Measurements from ENCODE around the gene PAX3. TPM values are rescaled to one million over a fixed set of nuclear protein-coding genes. Genes with fewer than 3 reads are reported as not detected.

The PAX3 gene
- total RNA-seq, 1 experiment from 2014 or later, result not detected

GRCh38 chr2:222255090-222255489 lies 43.7 kb downstream of the PAX3 start:
- Histone ChIP-seq H3K36me3 (ENCODE audit: control insufficient read depth, insufficient read depth, low read length) (no peaks in the 10 kb centered on the region), H3K4me1 (no peaks in the 10 kb centered on the region), H3K4me3 (ENCODE audit: low read depth, low read length) (no peak overlapping the region), H3K9me3 (no peaks in the 10 kb centered on the region), H3K27me3 (replicated peaks; ENCODE audit: control insufficient read depth, insufficient read depth, low read length) (no peaks in the 10 kb centered on the region)
- intact Hi-C loops (cut with micrococcal nuclease; ENCODE audit: unreplicated experiment), result no loop called here
- CTCF ChIA-PET, result no interaction called here
- Mint-ChIP-seq H3K9me3 (ENCODE audit: unreplicated experiment) (no peaks in the 10 kb centered on the region), H3K36me3 (ENCODE audit: insufficient read depth, unreplicated experiment) (no peaks in the 10 kb centered on the region), H3K4me3 (ENCODE audit: unreplicated experiment) (no peak overlapping the region), H3K4me1 (ENCODE audit: low read depth, unreplicated experiment) (no peaks in the 10 kb centered on the region), H3K27me3 (ENCODE audit: insufficient read depth, unreplicated experiment) (peaks cover 24% of the 10 kb centered on the region), H3K27ac (ENCODE audit: unreplicated experiment) (no peak overlapping the region)
- no peak for DNase-seq
- no TSS peak for BruUV-seq (replicated peaks)
- no peak for TF ChIP-seq CTCF (IDR thresholded peaks at IDR 0.05; ENCODE audit: insufficient read depth in 1 of 2, low read depth in 1 of 2, low read length in 1 of 2, severe bottlenecking in 1 of 2, unreplicated experiment in 1 of 2)
- POLR2A ChIA-PET, result no interaction called here

GRCh38 chr2:222250313-222250712 lies 48.5 kb downstream of the PAX3 start:
- no peaks in the 10 kb centered on the region for H3K36me3 ChIP-seq (ENCODE audit: control insufficient read depth, insufficient read depth, low read length)
- no peak overlapping the region for H3K4me3 ChIP-seq (ENCODE audit: low read depth, low read length)
- no peaks in the 10 kb centered on the region for H3K36me3 Mint-ChIP-seq (ENCODE audit: insufficient read depth, unreplicated experiment)
- H3K4me1 ChIP-seq, result no peaks in the 10 kb centered on the region
- no peaks in the 10 kb centered on the region for H3K4me1 Mint-ChIP-seq (ENCODE audit: low read depth, unreplicated experiment)
- no TSS peak for BruUV-seq (replicated peaks)
- H3K27me3 ChIP-seq (replicated peaks; ENCODE audit: control insufficient read depth, insufficient read depth, low read length), result no peaks in the 10 kb centered on the region
- no peaks in the 10 kb centered on the region for H3K9me3 Mint-ChIP-seq (ENCODE audit: unreplicated experiment)
- intact Hi-C loops (cut with micrococcal nuclease; ENCODE audit: unreplicated experiment), result no loop called here
- no peak for DNase-seq
- ChIA-PET CTCF (no interaction called here), POLR2A (no interaction called here)
- no peak overlapping the region for H3K27ac Mint-ChIP-seq (ENCODE audit: unreplicated experiment)
- H3K4me3 Mint-ChIP-seq (ENCODE audit: unreplicated experiment), result no peak overlapping the region
- peaks cover 32% of the 10 kb centered on the region for H3K27me3 Mint-ChIP-seq (ENCODE audit: insufficient read depth, unreplicated experiment)
- no peaks in the 10 kb centered on the region for H3K9me3 ChIP-seq
- TF ChIP-seq CTCF (IDR thresholded peaks at IDR 0.05; ENCODE audit: insufficient read depth in 1 of 2, low read depth in 1 of 2, low read length in 1 of 2, severe bottlenecking in 1 of 2, unreplicated experiment in 1 of 2), result no peak

GRCh38 chr2:222249444-222249843 lies 49.4 kb downstream of the PAX3 start:
- H3K4me1 ChIP-seq, result no peaks in the 10 kb centered on the region
- intact Hi-C loops (cut with micrococcal nuclease; ENCODE audit: unreplicated experiment), result no loop called here
- H3K36me3 ChIP-seq (ENCODE audit: control insufficient read depth, insufficient read depth, low read length), result no peaks in the 10 kb centered on the region
- no peaks in the 10 kb centered on the region for H3K36me3 Mint-ChIP-seq (ENCODE audit: insufficient read depth, unreplicated experiment)
- H3K4me3 Mint-ChIP-seq (ENCODE audit: unreplicated experiment), result no peak overlapping the region
- no peak overlapping the region for H3K4me3 ChIP-seq (ENCODE audit: low read depth, low read length)
- no peak overlapping the region for H3K27ac Mint-ChIP-seq (ENCODE audit: unreplicated experiment)
- no peak for TF ChIP-seq CTCF (IDR thresholded peaks at IDR 0.05; ENCODE audit: insufficient read depth in 1 of 2, low read depth in 1 of 2, low read length in 1 of 2, severe bottlenecking in 1 of 2, unreplicated experiment in 1 of 2)
- no peaks in the 10 kb centered on the region for H3K27me3 ChIP-seq (replicated peaks; ENCODE audit: control insufficient read depth, insufficient read depth, low read length)
- no TSS peak for BruUV-seq (replicated peaks)
- CTCF ChIA-PET, result no interaction called here
- H3K4me1 Mint-ChIP-seq (ENCODE audit: low read depth, unreplicated experiment), result no peaks in the 10 kb centered on the region
- no peaks in the 10 kb centered on the region for H3K9me3 ChIP-seq
- POLR2A ChIA-PET, result no interaction called here
- no peaks in the 10 kb centered on the region for H3K9me3 Mint-ChIP-seq (ENCODE audit: unreplicated experiment)
- no peak for DNase-seq
- H3K27me3 Mint-ChIP-seq (ENCODE audit: insufficient read depth, unreplicated experiment), result peaks cover 38% of the 10 kb centered on the region
